PC-3 (cell line): ENCODE data around the gene CHEK1. TPM values are rescaled to one million over a fixed set of nuclear protein-coding genes. Genes with fewer than 3 reads are reported as not detected.
"Not testable (repeated sequence)": the region's sequence is repeated elsewhere in the genome, so short reads cannot be mapped to it uniquely, and the experiment has no call there.

Source experiments
- ATAC-seq: fragments of 200-7000 bp; cut with Tn5 transposase; 2 replicates; pipeline ENCODE4 v1.9.1; 2020; ENCODE audit warnings: mild to moderate bottlenecking, moderate library complexity
- BruUV-seq: library from RNA; stranded (reverse); fragments of 400-500 nt; replicated peaks from 2 replicates; lab custom pipeline; 2021; lab: Mats Ljungman, UMichigan
- CTCF ChIA-PET: fragments of 300-600 bp; sonication (Branson Sonifier 250); formaldehyde crosslinking; loops from one replicate; lab custom pipeline; 2022; ENCODE audit warnings: antibody characterized with exemption; lab: Charles Lee
- POLR2A ChIA-PET: fragments of 300-600 bp; sonication (Branson Sonifier 250); formaldehyde crosslinking; loops from one replicate; lab custom pipeline; 2022; ENCODE audit warnings: antibody characterized with exemption; ENCODE audit not compliant: unreplicated experiment; lab: Charles Lee
- DNase-seq: peaks from one replicate; pipeline ENCODE4 v3.0.0-alpha.2; 2015
- H2AFZ ChIP-seq: fragments of 300-600 bp; sonication (generic); 2 replicates; pipeline ENCODE4 v1.6.0; 2016; ENCODE audit warnings: antibody characterized with exemption, low read length
- H3F3A ChIP-seq: fragments of 300-600 bp; sonication (generic); one replicate; pipeline ENCODE4 v1.6.0; 2017; ENCODE audit warnings: antibody characterized with exemption, low read length, control low read depth, mild to moderate bottlenecking; ENCODE audit not compliant: unreplicated experiment
- H3K27ac ChIP-seq: fragments of 300-600 bp; sonication (generic); 2 replicates; pipeline ENCODE4 v1.5.1; 2016; ENCODE audit warnings: mild to moderate bottlenecking, low read length
- H3K27me3 ChIP-seq: fragments of 300-600 bp; sonication (generic); 2 replicates; pipeline ENCODE4 v1.6.1; 2016; ENCODE audit warnings: low read length, mixed read lengths
- H3K36me3 ChIP-seq: fragments of 300-600 bp; sonication (generic); 2 replicates; pipeline ENCODE4 v1.6.1; 2016; ENCODE audit warnings: low read depth, mixed run types, low read length, mixed read lengths
- H3K4me1 ChIP-seq: fragments of 300-600 bp; sonication (generic); 2 replicates; pipeline ENCODE4 v1.5.1; 2016; ENCODE audit warnings: low read length; ENCODE audit not compliant: insufficient read depth
- H3K4me2 ChIP-seq: fragments of 300-600 bp; sonication (generic); 2 replicates; pipeline ENCODE4 v1.6.0; 2016; ENCODE audit warnings: low read length
- H3K4me3 ChIP-seq: fragments of 300-600 bp; sonication (generic); 2 replicates; pipeline ENCODE4 v1.5.1; 2016; ENCODE audit warnings: mild to moderate bottlenecking, low read length, mixed read lengths
- H3K79me2 ChIP-seq: fragments of 300-600 bp; sonication (generic); 2 replicates; pipeline ENCODE4 v1.6.1; 2017; ENCODE audit warnings: low read length, mixed read lengths
- H3K9ac ChIP-seq: fragments of 300-600 bp; sonication (generic); 2 replicates; pipeline ENCODE4 v1.6.0; 2016; ENCODE audit warnings: mild to moderate bottlenecking, low read length
- H3K9me2 ChIP-seq: fragments of 300-600 bp; sonication (generic); replicated peaks from 2 replicates; pipeline ENCODE4 v1.6.1; 2016; ENCODE audit warnings: mixed run types, low read length, mixed read lengths
- H3K9me3 ChIP-seq: fragments of 300-600 bp; sonication (generic); 2 replicates; pipeline ENCODE4 v1.6.1; 2016; ENCODE audit warnings: low read length, mixed read lengths
- H4K20me1 ChIP-seq: fragments of 300-600 bp; sonication (generic); 2 replicates; pipeline ENCODE4 v1.6.1; 2016; ENCODE audit warnings: low read length, mixed read lengths
- EZH2 ChIP-seq: fragments of 300-600 bp; sonication (generic); IDR thresholded peaks from one replicate; pipeline ENCODE4 v1.6.1; 2017; ENCODE audit warnings: antibody characterized with exemption, mild to moderate bottlenecking, low read length; ENCODE audit not compliant: unreplicated experiment
- EZH2phosphoT487 ChIP-seq: fragments of 300-600 bp; sonication (generic); IDR thresholded peaks from 2 replicates; pipeline ENCODE4 v1.6.1; 2018; ENCODE audit warnings: mild to moderate bottlenecking, antibody characterized with exemption, low read length, borderline replicate concordance
- intact Hi-C: fragments of 100-400 bp; cut with micrococcal nuclease; formaldehyde crosslinking; loops from 2 replicates; pipeline ENCODE4 v1.9.0; 2023
- total RNA-seq: library from RNA; depleted of rRNA; stranded (reverse); fragments of >200 nt; gene quantifications from 2 replicates; pipeline ENCODE4 v1.2.3, GENCODE V29; 2014
- TF ChIP-seq, protein P1 (sequence below): fragments of 300-600 bp; sonication (generic); conservative IDR thresholded peaks from 2 replicates; pipeline ENCODE4 v1.5.1; 2017; ENCODE audit warnings: antibody characterized with exemption, low read depth, mild to moderate bottlenecking, low read length

The CHEK1 gene
- total RNA-seq, 1 experiment from 2014 or later, result 49.8 TPM

- Histone ChIP-seq H3K4me3 (no peak overlapping the region), H3K27me3 (peaks cover 32% of the 10 kb centered on the region; the same call in 1 of the 2 replicates)
Measured at GRCh38 chr11:125701018-125701610, 76.2 kb downstream of the CHEK1 start.

DNA sequence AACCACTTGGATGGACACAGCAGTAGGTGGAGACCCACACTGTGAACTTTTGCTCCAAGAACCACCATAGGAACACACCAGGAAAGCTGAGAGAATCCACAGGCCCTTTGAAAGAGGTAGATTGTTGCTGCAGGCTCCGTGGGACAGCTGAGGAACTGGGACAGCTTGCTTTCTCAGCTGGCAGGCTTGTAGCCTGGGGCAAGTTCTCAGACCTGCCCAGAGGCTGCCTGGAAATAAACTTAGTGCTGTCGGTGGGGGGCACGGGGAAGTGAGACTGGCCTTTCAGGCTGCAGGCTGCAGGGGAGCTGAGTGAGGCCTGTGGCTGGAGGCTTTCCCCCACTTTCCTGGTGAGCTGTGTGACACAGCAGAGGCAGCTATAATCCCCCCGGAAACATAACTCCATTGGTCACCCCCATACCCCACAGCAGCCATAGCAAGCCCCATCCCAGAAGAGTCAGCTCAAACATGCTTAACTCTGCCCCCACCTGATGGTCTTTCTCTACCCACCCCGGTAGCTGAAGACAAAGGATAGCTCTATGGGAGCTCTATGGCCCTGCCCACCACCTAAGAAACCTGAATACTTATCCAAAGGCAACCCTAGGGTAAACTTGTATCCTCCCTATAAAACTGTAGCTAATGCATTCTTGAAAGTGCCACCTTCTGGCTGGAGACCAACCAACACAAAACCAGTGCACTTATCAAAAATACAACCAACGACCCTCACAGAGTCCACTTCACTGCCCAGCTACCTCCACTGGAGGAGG lies 77.1 kb downstream of the CHEK1 start:
- Histone ChIP-seq H3K9ac (no peak overlapping the region), H3K79me2 (no peaks in the 10 kb centered on the region), H3K9me2 (no peaks in the 10 kb centered on the region), H3K4me1 (no peaks in the 10 kb centered on the region), H4K20me1 (no peaks in the 10 kb centered on the region), H3K27me3 (peaks cover 26% of the 10 kb centered on the region; the same call in 1 of the 2 replicates), H3F3A (no peaks in the 10 kb centered on the region), H3K4me2 (no peak overlapping the region), H2AFZ (no peak overlapping the region), H3K36me3 (no peaks in the 10 kb centered on the region), H3K9me3 (no peaks in the 10 kb centered on the region), H3K4me3 (no peak overlapping the region), H3K27ac (no peak overlapping the region)
- DNase-seq (no peak), ATAC-seq (no peak)
- ChIA-PET POLR2A (no interaction called here), CTCF (no interaction called here)
- TF ChIP-seq EZH2phosphoT487 (no peak), EZH2 (no peak)
- TF ChIP-seq, protein P1, sequence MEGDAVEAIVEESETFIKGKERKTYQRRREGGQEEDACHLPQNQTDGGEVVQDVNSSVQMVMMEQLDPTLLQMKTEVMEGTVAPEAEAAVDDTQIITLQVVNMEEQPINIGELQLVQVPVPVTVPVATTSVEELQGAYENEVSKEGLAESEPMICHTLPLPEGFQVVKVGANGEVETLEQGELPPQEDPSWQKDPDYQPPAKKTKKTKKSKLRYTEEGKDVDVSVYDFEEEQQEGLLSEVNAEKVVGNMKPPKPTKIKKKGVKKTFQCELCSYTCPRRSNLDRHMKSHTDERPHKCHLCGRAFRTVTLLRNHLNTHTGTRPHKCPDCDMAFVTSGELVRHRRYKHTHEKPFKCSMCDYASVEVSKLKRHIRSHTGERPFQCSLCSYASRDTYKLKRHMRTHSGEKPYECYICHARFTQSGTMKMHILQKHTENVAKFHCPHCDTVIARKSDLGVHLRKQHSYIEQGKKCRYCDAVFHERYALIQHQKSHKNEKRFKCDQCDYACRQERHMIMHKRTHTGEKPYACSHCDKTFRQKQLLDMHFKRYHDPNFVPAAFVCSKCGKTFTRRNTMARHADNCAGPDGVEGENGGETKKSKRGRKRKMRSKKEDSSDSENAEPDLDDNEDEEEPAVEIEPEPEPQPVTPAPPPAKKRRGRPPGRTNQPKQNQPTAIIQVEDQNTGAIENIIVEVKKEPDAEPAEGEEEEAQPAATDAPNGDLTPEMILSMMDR, result no peak
- no TSS peak for BruUV-seq
- intact Hi-C loops, result no loop called here

More at GRCh38 chr11:125701018-125701610, 76.2 kb downstream of the CHEK1 start:
- DNase-seq (no peak), ATAC-seq (no peak)
- no peaks in the 10 kb centered on the region for H4K20me1 ChIP-seq
- H3F3A ChIP-seq, result no peaks in the 10 kb centered on the region
- H3K36me3 ChIP-seq, result no peaks in the 10 kb centered on the region
- no peak overlapping the region for H3K9ac ChIP-seq
- TF ChIP-seq, protein P1, result no peak
- TF ChIP-seq EZH2phosphoT487, result no peak
- no peak for TF ChIP-seq EZH2
- POLR2A ChIA-PET, result no interaction called here
- H3K9me3 ChIP-seq, result no peaks in the 10 kb centered on the region
- H3K79me2 ChIP-seq, result no peaks in the 10 kb centered on the region
- CTCF ChIA-PET, result no interaction called here
- H3K4me1 ChIP-seq, result no peaks in the 10 kb centered on the region
- no peak overlapping the region for H3K4me2 ChIP-seq
- intact Hi-C loops, result no loop called here
- H3K9me2 ChIP-seq, result no peaks in the 10 kb centered on the region
- BruUV-seq, result no TSS peak
- H3K27ac ChIP-seq, result no peak overlapping the region
- no peak overlapping the region for H2AFZ ChIP-seq

DNA sequence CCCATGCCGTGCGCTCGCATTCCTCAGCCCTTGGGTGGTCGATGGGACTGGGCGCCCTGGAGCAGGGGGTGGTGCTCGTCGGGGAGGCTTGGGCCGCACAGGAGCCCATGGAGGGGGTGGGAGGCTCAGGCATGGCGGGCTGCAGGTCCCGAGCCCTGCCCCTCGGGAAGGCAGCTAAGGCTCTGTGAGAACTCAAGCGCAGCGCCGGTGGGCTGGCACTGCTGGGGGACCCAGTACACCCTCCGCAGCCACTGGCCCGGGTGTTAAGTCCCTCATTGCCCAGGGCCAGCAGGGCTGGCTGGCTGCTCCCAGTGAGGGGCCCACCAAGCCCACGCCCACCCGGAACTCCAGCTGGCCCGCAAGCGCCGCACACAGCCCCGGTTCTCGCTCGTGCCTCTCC lies 79.7 kb downstream of the CHEK1 start:
- H3K79me2 ChIP-seq, H3K4me1 ChIP-seq, H3K27me3 ChIP-seq, H3F3A ChIP-seq, H3K9me2 ChIP-seq, CTCF ChIA-PET, H3K27ac ChIP-seq, H3K9ac ChIP-seq, ATAC-seq, BruUV-seq, H3K4me3 ChIP-seq, intact Hi-C loops, H2AFZ ChIP-seq, H3K36me3 ChIP-seq, H4K20me1 ChIP-seq, DNase-seq, POLR2A ChIA-PET, H3K4me2 ChIP-seq, H3K9me3 ChIP-seq: not testable (repeated sequence)
